Measurements from ENCODE around the gene PSMG1. TPM values are rescaled to one million over a fixed set of nuclear protein-coding genes. Genes with fewer than 3 reads are reported as not detected.

Gene PSMG1
- total and polyA plus RNA-seq, 2 donors from 2014 or later, result 25.9 to 50.8 TPM

- Histone ChIP-seq H3K36me3 (ENCODE audit: control insufficient read depth in 2 of 3, insufficient read depth in 3 of 3, low read length in 3 of 3) (no peaks in the 10 kb centered on the region), H3K4me1 (ENCODE audit: control insufficient read depth in 2 of 3, insufficient read depth in 2 of 3, low read depth in 1 of 3, low read length in 3 of 3) (no peaks in the 10 kb centered on the region), H3K4me3 (ENCODE audit: low read length in 3 of 3) (no peak overlapping the region), H3K27me3 (ENCODE audit: control insufficient read depth, insufficient read depth, low read length) (no peaks in the 10 kb centered on the region), H3K9ac (ENCODE audit: low read length in 3 of 3) (no peak overlapping the region), H3K9me3 (ENCODE audit: control insufficient read depth in 2 of 3, insufficient read depth in 1 of 3, low read length in 3 of 3) (no peaks in the 10 kb centered on the region), H3K27ac (ENCODE audit: low read depth in 2 of 2, low read length in 2 of 2) (no peak overlapping the region)
- no peak for DNase-seq
- no peak for FAIRE-seq
- no peak for TF ChIP-seq CTCF (IDR thresholded peaks at IDR 0.05; ENCODE audit: borderline replicate concordance, extremely low read depth, insufficient read depth)
- intact Hi-C loops (cut with DNase I), result no loop called here
Measured at GRCh38 chr21:39148975-39149374, 34.3 kb downstream of the PSMG1 start.

- FAIRE-seq, result no peak
- no peak for TF ChIP-seq CTCF (IDR thresholded peaks at IDR 0.05; ENCODE audit: borderline replicate concordance, extremely low read depth, insufficient read depth)
- intact Hi-C loops (cut with DNase I), result no loop called here
Measured at GRCh38 chr21:39144191-39144590, 39.1 kb downstream of the PSMG1 start.

GRCh38 chr21:39142972-39143371 lies 40.3 kb downstream of the PSMG1 start:
- no peak overlapping the region for H3K27ac ChIP-seq (ENCODE audit: low read depth in 2 of 2, low read length in 2 of 2)
- H3K9me3 ChIP-seq (ENCODE audit: control insufficient read depth in 2 of 3, insufficient read depth in 1 of 3, low read length in 3 of 3), result no peaks in the 10 kb centered on the region
- TF ChIP-seq CTCF (IDR thresholded peaks at IDR 0.05; ENCODE audit: borderline replicate concordance, extremely low read depth, insufficient read depth), result no peak
- no peaks in the 10 kb centered on the region for H3K36me3 ChIP-seq (ENCODE audit: control insufficient read depth in 2 of 3, insufficient read depth in 3 of 3, low read length in 3 of 3)
- no peak overlapping the region for H3K9ac ChIP-seq (ENCODE audit: low read length in 3 of 3)
- H3K4me3 ChIP-seq (ENCODE audit: low read length in 3 of 3), result no peak overlapping the region
- H3K27me3 ChIP-seq (ENCODE audit: control insufficient read depth, insufficient read depth, low read length), result no peaks in the 10 kb centered on the region
- intact Hi-C loops (cut with DNase I), result no loop called here
- FAIRE-seq (no peak), DNase-seq (no peak)
- no peaks in the 10 kb centered on the region for H3K4me1 ChIP-seq (ENCODE audit: control insufficient read depth in 2 of 3, insufficient read depth in 2 of 3, low read depth in 1 of 3, low read length in 3 of 3)

More at GRCh38 chr21:39144191-39144590, 39.1 kb downstream of the PSMG1 start:
- Histone ChIP-seq H3K36me3 (ENCODE audit: control insufficient read depth in 2 of 3, insufficient read depth in 3 of 3, low read length in 3 of 3) (no peaks in the 10 kb centered on the region), H3K27me3 (ENCODE audit: control insufficient read depth, insufficient read depth, low read length) (no peaks in the 10 kb centered on the region), H3K27ac (ENCODE audit: low read depth in 2 of 2, low read length in 2 of 2) (no peak overlapping the region), H3K4me1 (ENCODE audit: control insufficient read depth in 2 of 3, insufficient read depth in 2 of 3, low read depth in 1 of 3, low read length in 3 of 3) (no peaks in the 10 kb centered on the region), H3K9me3 (ENCODE audit: control insufficient read depth in 2 of 3, insufficient read depth in 1 of 3, low read length in 3 of 3) (no peaks in the 10 kb centered on the region), H3K9ac (ENCODE audit: low read length in 3 of 3) (no peak overlapping the region), H3K4me3 (ENCODE audit: low read length in 3 of 3) (no peak overlapping the region)
- no peak for DNase-seq

- no peak for TF ChIP-seq CTCF (IDR thresholded peaks at IDR 0.05; ENCODE audit: borderline replicate concordance, extremely low read depth, insufficient read depth)
- no peak overlapping the region for H3K4me3 ChIP-seq (ENCODE audit: low read length in 3 of 3)
- H3K9me3 ChIP-seq (ENCODE audit: control insufficient read depth in 2 of 3, insufficient read depth in 1 of 3, low read length in 3 of 3), result no peaks in the 10 kb centered on the region
- no peaks in the 10 kb centered on the region for H3K4me1 ChIP-seq (ENCODE audit: control insufficient read depth in 2 of 3, insufficient read depth in 2 of 3, low read depth in 1 of 3, low read length in 3 of 3)
- peak in 1 of 5 donors; percentile 11 for DNase-seq
- intact Hi-C loops (cut with DNase I), result no loop called here
- no peak overlapping the region for H3K27ac ChIP-seq (ENCODE audit: low read depth in 2 of 2, low read length in 2 of 2)
- no peak for FAIRE-seq
- no peaks in the 10 kb centered on the region for H3K36me3 ChIP-seq (ENCODE audit: control insufficient read depth in 2 of 3, insufficient read depth in 3 of 3, low read length in 3 of 3)
- H3K9ac ChIP-seq (ENCODE audit: low read length in 3 of 3), result no peak overlapping the region
- no peaks in the 10 kb centered on the region for H3K27me3 ChIP-seq (ENCODE audit: control insufficient read depth, insufficient read depth, low read length)
Measured at GRCh38 chr21:39141502-39141901, 41.7 kb downstream of the PSMG1 start.

Measured in kidney (tissue), 14 donors.